Skeletal muscle cell (primary cell): Measurements from ENCODE around the gene APPL2.
A peak's percentile ranks its signal among the peaks of the same experiment; 100 is the strongest.

Source experiments
- DNase-seq: peaks from one replicate; pipeline ENCODE4 v3.0.0-alpha.2; 2010; ENCODE audit warnings: low read depth
- H3K4me3 ChIP-seq: 2 replicates; pipeline ENCODE4 v1.5.1; 2011; ENCODE audit warnings: low read depth, mild to moderate bottlenecking, control low read depth, low read length, moderate library complexity

APPL2 gene

GRCh38 chr12:105235732-105236476 is at the start of gene APPL2:
TSS of gene APPL2 (minus strand) at chr12:105236174. CDS start at chr12:105236012, 162 bp downstream.
- no peak for DNase-seq
- peak within 1 kb of the TSS; percentile 75 for H3K4me3 ChIP-seq

GRCh38 chr12:105285378-105285777 is 49.4 kb upstream of the APPL2 start:
- no peak for DNase-seq
- no peak overlapping the region for H3K4me3 ChIP-seq

- H3K4me3 ChIP-seq, result no peak overlapping the region
- no peak for DNase-seq
Observed at GRCh38 chr12:105281694-105282049, 45.7 kb upstream of the APPL2 start.

GRCh38 chr12:105280966-105281693 is 45.2 kb upstream of the APPL2 start:
- H3K4me3 ChIP-seq, result no peak overlapping the region
- DNase-seq, result no peak

GRCh38 chr12:105279460-105280056 is 43.6 kb upstream of the APPL2 start:
- no peak overlapping the region for H3K4me3 ChIP-seq
- DNase-seq, result no peak

GRCh38 chr12:105278043-105278697 is 42.2 kb upstream of the APPL2 start:
- H3K4me3 ChIP-seq, result no peak overlapping the region
- no peak for DNase-seq

GRCh38 chr12:105275997-105276733 is 40.2 kb upstream of the APPL2 start:
- no peak overlapping the region for H3K4me3 ChIP-seq
- no peak for DNase-seq

- no peak overlapping the region for H3K4me3 ChIP-seq
- DNase-seq, result no peak
Observed at GRCh38 chr12:105274571-105274970, 38.6 kb upstream of the APPL2 start.

- no peak overlapping the region for H3K4me3 ChIP-seq
- DNase-seq, result no peak
Observed at GRCh38 chr12:105273601-105274000, 37.6 kb upstream of the APPL2 start.

- no peak overlapping the region for H3K4me3 ChIP-seq
Observed at GRCh38 chr12:105272814-105273416, 36.9 kb upstream of the APPL2 start.

GRCh38 chr12:105272152-105272551 is 36.2 kb upstream of the APPL2 start:
- H3K4me3 ChIP-seq, result no peak overlapping the region
- DNase-seq, result no peak

More at GRCh38 chr12:105272814-105273416, 36.9 kb upstream of the APPL2 start:
- no peak for DNase-seq

GRCh38 chr12:105271364-105271763 is 35.4 kb upstream of the APPL2 start:
- no peak overlapping the region for H3K4me3 ChIP-seq
- no peak for DNase-seq

GRCh38 chr12:105270671-105271255 is 34.8 kb upstream of the APPL2 start:
- no peak overlapping the region for H3K4me3 ChIP-seq
- no peak for DNase-seq

GRCh38 chr12:105267711-105268110 is 31.7 kb upstream of the APPL2 start:
- DNase-seq, result no peak
- H3K4me3 ChIP-seq, result no peak overlapping the region

GRCh38 chr12:105264771-105265170 is 28.8 kb upstream of the APPL2 start:
- no peak for DNase-seq
- H3K4me3 ChIP-seq, result no peak overlapping the region

- no peak for DNase-seq
Observed at GRCh38 chr12:105262461-105263184, 26.6 kb upstream of the APPL2 start.

GRCh38 chr12:105261010-105261409 is 25.0 kb upstream of the APPL2 start:
- no peak for DNase-seq
- no peak overlapping the region for H3K4me3 ChIP-seq

More at GRCh38 chr12:105262461-105263184, 26.6 kb upstream of the APPL2 start:
- no peak overlapping the region for H3K4me3 ChIP-seq

GRCh38 chr12:105259226-105259625 is 23.3 kb upstream of the APPL2 start:
- no peak overlapping the region for H3K4me3 ChIP-seq
- DNase-seq, result no peak
